ENCODE data around the gene SOX6.

The SOX6 gene

GRCh38 chr11:16096336-16096735 is 260.0 kb downstream of the SOX6 start:
- 94% methylated on average over 2 of the region's 2 CpGs for WGBS

GRCh38 chr11:16095756-16096155 is 260.6 kb downstream of the SOX6 start:
- Histone ChIP-seq H3K27ac (ENCODE audit: low read depth, low read length) (no peak overlapping the region), H3K9ac (ENCODE audit: low read depth, low read length) (no peak overlapping the region), H3K4me3 (ENCODE audit: low read length) (no peak overlapping the region), H3K27me3 (ENCODE audit: insufficient read depth, low read length) (no peaks in the 10 kb centered on the region), H3K9me3 (ENCODE audit: insufficient read depth, low read depth, low read length) (no peaks in the 10 kb centered on the region), H3K4me1 (ENCODE audit: insufficient read depth, low read length) (no peaks in the 10 kb centered on the region), H3K36me3 (ENCODE audit: insufficient read depth, low read length) (no peaks in the 10 kb centered on the region)
- WGBS = 91% methylated on average over 1 of the region's 1 CpG

More at GRCh38 chr11:16096336-16096735, 260.0 kb downstream of the SOX6 start:
- Histone ChIP-seq H3K27me3 (ENCODE audit: insufficient read depth, low read length) (no peaks in the 10 kb centered on the region), H3K4me3 (ENCODE audit: low read length) (no peak overlapping the region), H3K9ac (ENCODE audit: low read depth, low read length) (no peak overlapping the region), H3K9me3 (ENCODE audit: insufficient read depth, low read depth, low read length) (no peaks in the 10 kb centered on the region), H3K27ac (ENCODE audit: low read depth, low read length) (no peak overlapping the region), H3K36me3 (ENCODE audit: insufficient read depth, low read length) (no peaks in the 10 kb centered on the region), H3K4me1 (ENCODE audit: insufficient read depth, low read length) (no peaks in the 10 kb centered on the region)

GRCh38 chr11:16093889-16094653 is 262.3 kb downstream of the SOX6 start:
- H3K4me3 ChIP-seq (ENCODE audit: low read length) = no peak overlapping the region
- no peaks in the 10 kb centered on the region for H3K36me3 ChIP-seq (ENCODE audit: insufficient read depth, low read length)
- H3K27ac ChIP-seq (ENCODE audit: low read depth, low read length) = no peak overlapping the region
- H3K9ac ChIP-seq (ENCODE audit: low read depth, low read length) = no peak overlapping the region
- H3K4me1 ChIP-seq (ENCODE audit: insufficient read depth, low read length) = no peaks in the 10 kb centered on the region
- H3K27me3 ChIP-seq (ENCODE audit: insufficient read depth, low read length) = no peaks in the 10 kb centered on the region
- no peaks in the 10 kb centered on the region for H3K9me3 ChIP-seq (ENCODE audit: insufficient read depth, low read depth, low read length)
- WGBS = 90% methylated on average over 3 of the region's 3 CpGs

- Histone ChIP-seq H3K4me3 (ENCODE audit: low read length) (no peak overlapping the region), H3K9ac (ENCODE audit: low read depth, low read length) (no peak overlapping the region)
- WGBS = 100% methylated on average over 1 of the region's 1 CpG
These were observed 264.5 kb downstream of the SOX6 start for GRCh38 chr11:16091862-16092261.

GRCh38 chr11:16089481-16089880 is 266.9 kb downstream of the SOX6 start:
- 100% methylated on average over 1 of the region's 1 CpG for WGBS
- Histone ChIP-seq H3K9ac (ENCODE audit: low read depth, low read length) (no peak overlapping the region), H3K27ac (ENCODE audit: low read depth, low read length) (no peak overlapping the region), H3K9me3 (ENCODE audit: insufficient read depth, low read depth, low read length) (no peaks in the 10 kb centered on the region), H3K27me3 (ENCODE audit: insufficient read depth, low read length) (no peaks in the 10 kb centered on the region), H3K36me3 (ENCODE audit: insufficient read depth, low read length) (no peaks in the 10 kb centered on the region), H3K4me1 (ENCODE audit: insufficient read depth, low read length) (no peaks in the 10 kb centered on the region), H3K4me3 (ENCODE audit: low read length) (no peak overlapping the region)

More at GRCh38 chr11:16091862-16092261, 264.5 kb downstream of the SOX6 start:
- Histone ChIP-seq H3K36me3 (ENCODE audit: insufficient read depth, low read length) (no peaks in the 10 kb centered on the region), H3K27ac (ENCODE audit: low read depth, low read length) (no peak overlapping the region), H3K27me3 (ENCODE audit: insufficient read depth, low read length) (no peaks in the 10 kb centered on the region), H3K9me3 (ENCODE audit: insufficient read depth, low read depth, low read length) (no peaks in the 10 kb centered on the region), H3K4me1 (ENCODE audit: insufficient read depth, low read length) (no peaks in the 10 kb centered on the region)

DNA sequence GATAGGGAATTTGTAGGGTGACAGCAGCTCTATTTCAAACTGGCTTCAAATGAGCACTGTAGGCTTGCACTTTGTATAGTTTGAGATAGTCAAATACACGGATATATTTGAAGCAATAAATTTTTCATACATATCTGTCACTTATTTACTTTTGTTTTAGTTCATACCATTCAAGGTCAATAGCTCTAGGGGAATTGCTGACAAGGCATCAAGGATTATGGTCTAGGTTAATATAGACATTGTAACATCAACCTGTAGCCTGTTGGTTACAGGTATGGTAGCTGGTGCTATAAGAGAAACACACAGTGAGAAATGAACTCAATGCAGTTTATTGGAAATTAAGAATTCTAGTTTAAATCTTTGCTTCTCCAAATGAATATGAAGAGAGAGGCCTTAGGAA is 267.6 kb downstream of the SOX6 start:
- Histone ChIP-seq H3K36me3 (ENCODE audit: insufficient read depth, low read length) (no peaks in the 10 kb centered on the region), H3K9me3 (ENCODE audit: insufficient read depth, low read depth, low read length) (no peaks in the 10 kb centered on the region), H3K27me3 (ENCODE audit: insufficient read depth, low read length) (no peaks in the 10 kb centered on the region), H3K4me1 (ENCODE audit: insufficient read depth, low read length) (no peaks in the 10 kb centered on the region), H3K9ac (ENCODE audit: low read depth, low read length) (no peak overlapping the region), H3K4me3 (ENCODE audit: low read length) (no peak overlapping the region), H3K27ac (ENCODE audit: low read depth, low read length) (no peak overlapping the region)
- WGBS = no CpG with 5 or more reads among the region's 1 CpG

- Histone ChIP-seq H3K27ac (ENCODE audit: low read depth, low read length) (no peak overlapping the region), H3K4me3 (ENCODE audit: low read length) (no peak overlapping the region), H3K27me3 (ENCODE audit: insufficient read depth, low read length) (no peaks in the 10 kb centered on the region), H3K9me3 (ENCODE audit: insufficient read depth, low read depth, low read length) (no peaks in the 10 kb centered on the region), H3K4me1 (ENCODE audit: insufficient read depth, low read length) (no peaks in the 10 kb centered on the region), H3K36me3 (ENCODE audit: insufficient read depth, low read length) (no peaks in the 10 kb centered on the region), H3K9ac (ENCODE audit: low read depth, low read length) (no peak overlapping the region)
- 85% methylated on average over 1 of the region's 2 CpGs for WGBS
These were observed 268.5 kb downstream of the SOX6 start for GRCh38 chr11:16087886-16088285.

DNA sequence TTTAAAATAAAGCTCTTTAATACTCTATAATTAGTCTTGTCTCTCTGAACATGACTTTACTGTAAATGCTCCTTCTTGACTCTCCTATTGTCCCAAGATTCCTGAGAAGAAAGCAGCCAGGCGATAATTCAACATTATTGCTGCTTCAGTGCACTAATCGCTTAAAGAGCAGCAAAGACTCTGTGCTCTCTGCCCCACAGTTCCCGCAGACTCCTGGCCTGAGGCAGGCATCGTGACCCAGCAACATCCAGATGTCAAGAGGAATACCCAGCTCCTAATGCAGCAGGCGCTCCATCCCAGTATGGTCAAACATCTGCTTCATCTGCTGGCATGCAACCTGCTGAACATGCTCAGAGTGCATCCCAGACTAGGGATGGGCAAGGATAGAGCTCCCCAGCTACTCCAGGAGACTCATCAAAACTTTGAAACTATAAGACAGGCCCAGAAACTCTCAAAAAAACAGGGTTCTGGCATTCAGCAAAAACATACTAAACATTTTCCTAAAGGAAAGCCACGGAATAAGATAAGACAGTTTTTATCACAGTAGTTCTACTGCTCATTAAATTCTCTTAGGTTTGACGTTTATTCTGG is 270.0 kb downstream of the SOX6 start:
- Histone ChIP-seq H3K4me3 (ENCODE audit: low read length) (no peak overlapping the region), H3K9ac (ENCODE audit: low read depth, low read length) (no peak overlapping the region), H3K27ac (ENCODE audit: low read depth, low read length) (no peak overlapping the region), H3K36me3 (ENCODE audit: insufficient read depth, low read length) (no peaks in the 10 kb centered on the region), H3K4me1 (ENCODE audit: insufficient read depth, low read length) (no peaks in the 10 kb centered on the region), H3K27me3 (ENCODE audit: insufficient read depth, low read length) (no peaks in the 10 kb centered on the region), H3K9me3 (ENCODE audit: insufficient read depth, low read depth, low read length) (no peaks in the 10 kb centered on the region)
- 87% methylated on average over 6 of the region's 7 CpGs for WGBS

GRCh38 chr11:16082095-16083055 is 274.0 kb downstream of the SOX6 start:
- no peak overlapping the region for H3K9ac ChIP-seq (ENCODE audit: low read depth, low read length)
- H3K4me1 ChIP-seq (ENCODE audit: insufficient read depth, low read length) = no peaks in the 10 kb centered on the region
- no peak overlapping the region for H3K4me3 ChIP-seq (ENCODE audit: low read length)
- no peaks in the 10 kb centered on the region for H3K36me3 ChIP-seq (ENCODE audit: insufficient read depth, low read length)
- 93% methylated on average over 2 of the region's 2 CpGs for WGBS
- H3K27me3 ChIP-seq (ENCODE audit: insufficient read depth, low read length) = no peaks in the 10 kb centered on the region
- H3K9me3 ChIP-seq (ENCODE audit: insufficient read depth, low read depth, low read length) = no peaks in the 10 kb centered on the region; the same call in 1 of the 2 replicates
- H3K27ac ChIP-seq (ENCODE audit: low read depth, low read length) = no peak overlapping the region

DNA sequence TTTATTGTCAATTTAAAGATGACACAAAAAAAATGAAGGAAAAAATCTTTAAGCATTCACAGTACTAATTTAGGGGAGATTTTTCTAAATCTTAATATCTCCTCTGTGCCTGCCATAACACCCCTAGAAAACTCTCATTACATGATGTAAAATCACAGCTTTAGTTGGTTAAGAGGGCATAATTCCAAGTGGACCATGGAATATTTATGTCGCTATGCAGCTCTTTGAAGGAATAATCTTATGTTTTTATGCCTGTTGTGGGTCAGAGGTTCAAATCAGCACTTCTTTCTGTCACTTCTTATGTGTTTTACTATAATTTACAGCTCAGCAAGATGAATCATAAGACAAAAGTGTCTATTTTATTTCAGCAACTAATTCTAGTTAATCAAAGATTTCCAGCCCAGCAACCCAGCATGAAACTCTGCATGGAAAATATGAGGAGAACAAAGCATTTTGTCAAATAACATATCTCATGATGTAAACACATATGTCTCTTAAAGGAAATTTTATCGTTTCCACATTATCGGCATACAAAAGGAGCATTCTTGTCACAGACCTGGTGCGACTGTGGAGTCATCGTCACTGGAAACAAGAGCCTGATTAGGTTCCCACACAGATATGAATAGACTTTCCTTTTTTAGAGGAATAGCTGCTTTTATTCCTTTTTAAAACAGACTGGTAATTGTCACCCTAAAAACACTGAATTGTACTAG is 274.8 kb downstream of the SOX6 start:
- H3K27me3 ChIP-seq (ENCODE audit: insufficient read depth, low read length) = no peaks in the 10 kb centered on the region
- H3K9me3 ChIP-seq (ENCODE audit: insufficient read depth, low read depth, low read length) = no peaks in the 10 kb centered on the region; the same call in 1 of the 2 replicates
- H3K9ac ChIP-seq (ENCODE audit: low read depth, low read length) = no peak overlapping the region
- no peaks in the 10 kb centered on the region for H3K36me3 ChIP-seq (ENCODE audit: insufficient read depth, low read length)
- WGBS = 96% methylated on average over 5 of the region's 5 CpGs
- no peaks in the 10 kb centered on the region for H3K4me1 ChIP-seq (ENCODE audit: insufficient read depth, low read length)
- H3K27ac ChIP-seq (ENCODE audit: low read depth, low read length) = no peak overlapping the region
- no peak overlapping the region for H3K4me3 ChIP-seq (ENCODE audit: low read length)

Data from HUES64 (cell line).